K562 (cell line): Measurements from ENCODE around the gene PHF24. TPM values are rescaled to one million over a fixed set of nuclear protein-coding genes. Genes with fewer than 3 reads are reported as not detected.

Experiments
- CCAR2 ChIP-seq: fragments of 200-400 bp; formaldehyde crosslinking; IDR thresholded peaks from 2 replicates; pipeline ENCODE4 v1.6.1; 2017; ENCODE audit warnings: mild to moderate bottlenecking, low read depth, low read length
- FIP1L1 ChIP-seq: fragments of 200-400 bp; formaldehyde crosslinking; IDR thresholded peaks from 2 replicates; pipeline ENCODE4 v1.6.1; 2018; ENCODE audit warnings: mild to moderate bottlenecking, low read depth, low read length; ENCODE audit not compliant: poor library complexity, severe bottlenecking
- MEIS2 ChIP-seq: fragments of 450-650 bp; IDR thresholded peaks from 2 replicates; pipeline ENCODE4 v1.6.1; 2014; ENCODE audit warnings: mild to moderate bottlenecking; ENCODE audit not compliant: partially characterized antibody
- NBN ChIP-seq: fragments of 450-650 bp; IDR thresholded peaks from 2 replicates; pipeline ENCODE4 v1.6.1; 2016; ENCODE audit warnings: low read depth, mild to moderate bottlenecking
- NEUROD1 ChIP-seq: fragments of 150-350 bp; IDR thresholded peaks from 2 replicates; pipeline ENCODE4 v1.6.1; 2014; ENCODE audit warnings: borderline replicate concordance, low read length, low read depth; ENCODE audit not compliant: partially characterized antibody
- RBM22 ChIP-seq: fragments of 200-400 bp; formaldehyde crosslinking; IDR thresholded peaks from 2 replicates; pipeline ENCODE4 v1.6.1; 2018; ENCODE audit warnings: low read length, low read depth; ENCODE audit not compliant: poor library complexity, severe bottlenecking
- REST ChIP-seq, 2 experiments: fragments of 450-650 bp; formaldehyde crosslinking in 1 of 2; IDR thresholded peaks; 2 replicates each; pipeline versions ENCODE4 v1.4.0 to v1.6.1; 2014 to 2020; ENCODE audit warnings: mild to moderate bottlenecking in 2 of 2, borderline replicate concordance in 1 of 2, low read depth in 1 of 2
- RFX5 ChIP-seq: IDR thresholded peaks from 2 replicates; pipeline ENCODE4 v1.6.1; 2011; ENCODE audit warnings: low read depth, mild to moderate bottlenecking, improper control_type of control experiment, low read length
- TEAD2 ChIP-seq: fragments of 450-650 bp; IDR thresholded peaks from 2 replicates; pipeline ENCODE4 v1.6.1; 2016; ENCODE audit warnings: missing genetic modification characterization, control low read depth, missing compliant biosample characterization
- ZBTB34 ChIP-seq: fragments of 250-450 bp; sonication (Bioruptor Pico); IDR thresholded peaks from 2 replicates; pipeline ENCODE4 v1.8.0; 2021; ENCODE audit warnings: mild to moderate bottlenecking, moderate library complexity
- ZNF143 ChIP-seq: sonication (generic); formaldehyde crosslinking; IDR thresholded peaks from 2 replicates; pipeline ENCODE4 v1.9.0; 2022; ENCODE audit warnings: mild to moderate bottlenecking, missing genetic modification reagents
- ZNF197 ChIP-seq: fragments of 200-800 bp; sonication (Bioruptor generic); IDR thresholded peaks from 2 replicates; pipeline ENCODE4 v1.6.1; 2016; ENCODE audit warnings: low read depth, missing genetic modification characterization, missing compliant biosample characterization
- polyA plus RNA-seq, 8 experiments: library from polyadenylated mRNA; depleted of rRNA in 4 of 8; stranded (reverse) in 5 of 8; unstranded in 3 of 8; fragments of >200 nt; fragmentation: Nextera tagmentation in 2 of 8; fragmentation: Illumina TruSeq in 1 of 8; extraction: Ambion mirVana in 2 of 8; extraction: Trizol in 1 of 8; gene quantifications; 2 replicates each; pipeline versions ENCODE4 v1.2.1 to v1.2.3, GENCODE V29; 2011 to 2014; ENCODE audit warnings: inconsistent platforms in 1 of 8, missing spikeins in 1 of 8
- total RNA-seq, 7 experiments: library from RNA; depleted of rRNA in 6 of 7; stranded (reverse); fragments of >200 nt in 6 of 7; fragmentation: Illumina TruSeq in 2 of 7; extraction: Trizol in 2 of 7; gene quantifications; 2 replicates each; pipeline versions ENCODE4 v1.2.1 to v1.2.3, GENCODE V29; 2011 to 2021; ENCODE audit warnings: low replicate concordance in 1 of 7

The PHF24 gene
- total and polyA plus RNA-seq, 9 of the 15 experiments (the other 6 are each of a cell fraction or from before 2014, with no cell fraction given): 0.01 TPM; not detected in 7

GRCh38 chr9:35001803-35002502, 43.9 kb downstream of the PHF24 start (continued):
- TF ChIP-seq ZNF143 (CRISPR knock-in tag) (no peak), FIP1L1 (no peak), REST (IDR thresholded peaks at IDR 0.05; ENCODE audit: borderline replicate concordance) (peak; percentile 28; the same call in 1 of the 2 replicates), REST (CRISPR knock-in tag; IDR thresholded peaks at IDR 0.05; ENCODE audit: low read depth) (no peak), CCAR2 (no peak), RFX5 (no peak), NBN (no peak), MEIS2 (peak; percentile 95), RBM22 (no peak), TEAD2 (tag) (no peak), ZNF197 (CRISPR knock-in tag) (no peak), NEUROD1 (no peak), ZBTB34 (no peak)
